ENCODE results near the gene TMEM132A.
"Not testable (repeated sequence)": the region's sequence is repeated elsewhere in the genome, so short reads cannot be mapped to it uniquely, and the experiment has no call there.

TMEM132A gene

DNA sequence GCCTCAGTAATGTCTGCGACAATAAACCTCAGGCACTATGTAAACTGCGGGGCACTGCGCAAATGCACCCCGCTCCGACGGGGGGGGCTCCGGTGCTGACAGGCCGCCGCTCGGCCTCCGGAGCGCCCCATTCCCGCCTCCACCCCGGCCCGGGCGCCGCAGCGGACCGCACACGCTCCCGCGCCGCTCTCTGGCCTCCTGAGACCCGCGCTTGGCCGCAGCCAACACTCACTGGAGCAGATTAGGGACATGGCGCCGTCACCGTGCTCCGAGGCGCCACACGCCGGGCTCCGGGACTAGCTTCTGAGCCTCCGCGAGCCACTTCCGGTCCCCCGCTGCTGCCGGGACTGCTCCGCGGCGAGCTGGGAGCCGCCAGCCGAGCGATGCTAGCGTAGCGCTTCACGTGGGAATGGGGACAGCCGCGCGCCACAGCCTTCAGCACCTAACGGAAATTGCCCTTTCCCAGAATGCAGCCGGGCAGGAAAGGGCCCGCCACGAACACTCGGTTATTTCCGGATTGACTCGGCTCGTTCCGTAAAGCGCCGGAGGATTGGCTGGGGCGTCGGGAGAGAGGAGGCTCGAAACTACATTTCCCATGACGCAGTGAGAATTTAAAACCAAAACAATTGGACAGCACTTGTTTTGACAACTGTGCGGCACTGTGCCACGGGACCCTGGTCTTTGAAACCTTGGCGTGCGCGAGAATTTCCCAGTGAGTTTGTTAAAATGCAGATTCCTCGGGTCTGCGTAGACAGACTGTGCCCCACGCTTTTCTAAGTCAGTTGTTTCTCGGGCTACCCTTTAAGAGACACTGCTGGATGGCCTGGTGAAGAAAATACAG, 17.9 kb upstream of the TMEM132A start, which contains the start of gene PRPF19:
Gene PRPF19 (minus strand): TSS at position 454 of the 841 bp plus-strand sequence. CDS start 203 bp downstream, at position 251.
- DNase-seq, result peak; percentile 94

DNA sequence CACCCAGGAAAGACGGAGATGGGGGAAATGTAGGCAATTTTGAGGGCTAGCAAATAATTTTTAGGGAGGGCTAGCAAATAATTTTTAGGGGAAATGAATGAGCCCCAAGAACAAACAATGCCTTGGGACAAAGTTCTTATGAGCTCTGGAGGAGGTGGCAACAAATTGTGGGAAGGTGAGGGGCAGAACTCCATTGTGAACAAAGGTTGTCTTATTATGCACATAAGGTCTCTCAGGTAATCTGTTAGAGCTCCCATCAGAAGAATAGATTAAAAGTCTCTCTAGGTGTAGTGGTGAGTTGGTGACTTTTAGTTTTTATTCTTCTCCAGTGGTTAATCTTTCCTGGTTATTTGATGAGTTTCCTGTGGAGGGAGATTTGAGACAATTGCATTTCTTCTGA, 15.5 kb upstream of the TMEM132A start:
- DNase-seq, result no peak

DNA sequence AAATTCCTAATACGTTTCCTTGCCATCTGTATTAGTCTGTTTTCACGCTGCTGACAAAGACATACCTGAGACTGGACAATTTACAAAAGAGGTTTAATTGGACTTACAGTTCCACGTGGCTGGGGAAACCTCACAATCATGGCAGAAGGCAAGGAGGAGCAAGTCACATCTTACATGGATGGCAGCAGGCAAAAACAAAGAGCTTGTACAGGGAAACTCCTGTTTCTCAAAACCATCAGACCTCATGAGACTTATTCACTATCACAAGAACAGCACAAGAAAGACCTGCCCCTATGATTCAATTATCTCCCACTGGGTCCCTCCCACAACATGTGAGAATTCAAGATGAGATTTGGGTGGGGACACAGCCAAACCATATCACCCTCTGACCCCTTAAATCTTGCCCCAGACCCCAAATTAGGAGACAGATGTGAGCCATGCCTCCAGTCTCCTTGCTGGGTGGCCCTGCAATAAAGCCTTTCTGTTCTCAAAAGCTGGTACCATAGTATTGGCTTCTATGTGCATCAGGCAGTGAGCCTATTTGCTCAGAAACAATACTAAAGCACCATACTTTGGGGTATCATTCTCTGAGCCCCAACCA, 14.5 kb upstream of the TMEM132A start:
- not testable (repeated sequence) for DNase-seq

DNA sequence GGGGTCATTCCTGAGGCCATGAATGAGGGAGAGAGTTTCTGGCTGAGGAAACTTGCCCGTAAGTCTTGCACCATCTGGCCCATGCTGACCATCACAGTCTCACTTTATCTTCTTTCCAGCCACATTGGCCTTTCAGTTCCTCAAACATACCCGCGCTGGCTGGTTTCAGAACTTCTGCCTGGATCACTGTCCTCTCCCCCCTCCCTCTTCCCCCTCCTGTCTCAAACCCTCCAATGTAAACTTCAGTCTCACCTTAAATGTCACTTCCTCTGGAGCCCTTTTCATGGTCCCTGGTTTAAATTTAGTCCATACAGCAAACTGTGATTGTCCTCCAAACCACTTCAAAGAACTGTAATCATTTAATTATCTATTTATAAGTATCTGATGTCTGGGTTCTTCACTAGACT, 14.0 kb upstream of the TMEM132A start:
- no peak for DNase-seq

DNA sequence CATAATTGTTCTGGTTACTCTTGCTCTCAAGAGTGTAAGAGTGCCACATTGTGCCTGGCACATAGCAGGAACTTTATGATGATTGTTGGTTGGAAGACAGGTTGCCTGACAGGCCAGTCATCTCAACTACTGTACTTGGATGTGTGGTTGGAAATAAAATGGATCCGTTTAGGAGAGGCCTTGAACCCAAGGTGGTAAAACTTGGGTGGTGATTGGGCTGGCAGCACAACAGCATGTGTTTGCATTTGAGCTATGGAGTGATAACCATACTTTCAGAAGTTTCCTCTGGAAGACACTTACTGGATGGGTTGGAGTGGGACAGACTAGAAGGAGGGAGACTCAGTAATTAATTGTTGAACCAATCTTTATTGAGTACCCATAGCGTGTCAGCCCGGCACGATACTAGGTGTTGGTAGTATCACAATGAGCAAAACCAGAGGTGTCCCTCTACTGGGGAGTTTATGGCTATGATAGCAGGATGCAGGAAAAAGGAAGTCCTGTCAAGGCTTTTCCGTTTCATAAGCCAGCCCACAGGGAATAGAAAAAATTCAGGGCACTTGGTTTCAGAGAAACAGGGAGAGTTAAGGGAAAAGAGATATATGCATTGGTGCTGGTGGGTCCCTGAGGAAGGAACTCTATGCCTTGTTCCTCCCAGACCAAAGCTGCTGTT, 13.4 kb upstream of the TMEM132A start:
- no peak for DNase-seq

DNA sequence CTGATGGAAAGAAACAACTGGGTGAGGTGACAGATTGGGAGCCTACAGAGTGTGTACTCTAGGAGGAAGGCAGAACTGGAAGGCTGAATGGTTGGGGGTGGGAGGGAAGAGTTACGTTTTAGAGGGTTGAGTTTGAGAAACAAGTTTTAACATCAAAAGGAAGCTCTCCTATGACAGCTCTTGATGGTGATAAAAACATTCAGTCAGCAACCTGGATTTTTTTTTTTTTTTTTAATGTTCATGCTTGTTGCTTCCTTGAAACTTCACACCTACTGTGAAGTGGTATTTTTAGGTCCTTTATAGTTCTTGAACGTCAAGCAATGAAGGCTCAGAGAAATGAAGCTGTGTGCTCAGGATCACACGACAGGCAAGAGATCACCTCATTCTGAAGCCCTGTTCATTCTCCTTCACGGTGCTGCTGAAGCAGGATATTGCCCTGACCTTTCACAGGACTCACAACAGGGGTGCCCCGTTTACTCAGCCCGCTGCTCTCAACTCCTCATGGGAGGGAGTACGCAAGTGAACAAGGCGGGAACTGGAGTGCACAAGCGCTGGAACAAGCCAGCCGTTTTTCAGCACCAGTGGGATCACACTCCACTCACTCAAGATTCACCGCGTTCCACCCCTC, 11.9 kb upstream of the TMEM132A start:
- no peak for DNase-seq

DNA sequence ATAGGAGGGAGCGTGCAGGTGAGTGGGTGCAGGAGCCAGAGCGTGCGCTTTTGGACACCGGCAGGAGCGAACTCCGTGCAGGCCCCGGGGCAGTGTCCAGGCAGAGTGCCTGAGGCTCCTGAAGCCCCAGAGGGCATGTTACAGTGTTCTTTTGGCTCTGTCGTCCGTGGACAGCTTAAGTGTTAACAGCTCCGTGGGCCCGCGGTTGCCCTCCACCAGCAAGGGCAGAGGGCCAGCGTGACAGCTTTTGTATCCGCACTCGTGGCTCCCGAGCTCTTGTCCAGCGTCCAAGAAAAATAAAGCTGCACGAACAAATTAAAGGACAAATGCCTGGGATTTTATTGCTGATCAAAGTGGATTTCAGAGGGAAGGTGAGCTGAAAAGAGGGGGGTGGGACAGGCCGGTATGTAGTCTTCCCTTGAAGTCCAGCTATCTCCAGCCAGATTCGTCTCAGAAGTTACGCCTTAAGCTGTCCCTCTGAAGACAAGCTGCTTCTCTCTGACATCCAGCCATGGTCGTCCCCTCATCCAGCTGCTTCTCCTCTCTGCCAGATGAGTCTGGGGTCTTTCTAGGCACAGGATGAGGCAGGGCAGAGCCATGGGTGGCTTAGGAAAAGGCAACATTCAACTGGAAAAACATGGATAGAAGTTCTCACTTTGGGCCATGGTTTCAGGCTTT, 11.3 kb upstream of the TMEM132A start:
- DNase-seq, result no peak

DNA sequence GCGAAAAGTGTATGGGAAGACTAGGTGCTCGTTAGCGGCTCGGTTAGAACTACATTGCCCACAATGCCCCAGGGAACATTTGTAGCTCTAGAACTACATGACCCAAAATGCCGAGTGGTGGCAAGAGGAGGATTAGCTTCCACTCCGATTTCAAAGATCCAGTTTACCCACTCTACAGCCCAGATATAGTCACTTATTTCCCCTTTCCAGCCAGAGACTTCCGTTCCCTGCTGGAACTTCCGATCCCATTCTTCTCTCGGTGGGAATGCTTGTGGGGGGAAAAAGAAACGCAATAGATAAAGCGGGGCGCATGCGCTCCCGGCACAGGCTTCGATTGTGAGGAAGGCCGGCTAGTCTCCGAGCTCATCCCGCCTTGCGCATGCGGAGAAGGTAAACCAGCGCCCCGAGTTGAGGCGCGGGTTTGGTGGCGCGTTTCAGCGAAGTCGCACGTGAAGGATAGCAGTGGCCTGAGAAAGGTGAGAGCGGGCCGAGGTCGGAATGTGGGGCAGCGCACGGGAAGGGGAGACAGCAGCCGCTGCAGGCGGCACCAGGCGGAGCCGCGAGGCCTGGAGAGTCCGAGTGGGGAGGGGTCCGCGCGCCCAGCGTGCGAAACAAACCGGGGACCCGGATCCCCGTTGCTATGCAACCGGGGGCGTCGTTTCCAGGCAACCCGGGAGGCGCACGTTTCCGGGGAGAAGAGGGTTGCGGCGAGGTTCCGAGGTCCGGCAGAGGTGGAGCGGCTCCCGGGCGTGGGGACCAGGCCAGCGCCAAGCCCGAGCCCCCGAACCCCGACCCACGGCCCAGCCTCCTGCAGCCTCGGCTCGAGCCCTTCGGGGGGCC, 10.2 kb upstream of the TMEM132A start, which contains the start of gene TMEM109:
Gene TMEM109 (plus strand): TSS at position 366 of the 840 bp plus-strand sequence. CDS start 5,536 bp downstream, outside the sequence.
- peak; percentile 82 for DNase-seq

DNA sequence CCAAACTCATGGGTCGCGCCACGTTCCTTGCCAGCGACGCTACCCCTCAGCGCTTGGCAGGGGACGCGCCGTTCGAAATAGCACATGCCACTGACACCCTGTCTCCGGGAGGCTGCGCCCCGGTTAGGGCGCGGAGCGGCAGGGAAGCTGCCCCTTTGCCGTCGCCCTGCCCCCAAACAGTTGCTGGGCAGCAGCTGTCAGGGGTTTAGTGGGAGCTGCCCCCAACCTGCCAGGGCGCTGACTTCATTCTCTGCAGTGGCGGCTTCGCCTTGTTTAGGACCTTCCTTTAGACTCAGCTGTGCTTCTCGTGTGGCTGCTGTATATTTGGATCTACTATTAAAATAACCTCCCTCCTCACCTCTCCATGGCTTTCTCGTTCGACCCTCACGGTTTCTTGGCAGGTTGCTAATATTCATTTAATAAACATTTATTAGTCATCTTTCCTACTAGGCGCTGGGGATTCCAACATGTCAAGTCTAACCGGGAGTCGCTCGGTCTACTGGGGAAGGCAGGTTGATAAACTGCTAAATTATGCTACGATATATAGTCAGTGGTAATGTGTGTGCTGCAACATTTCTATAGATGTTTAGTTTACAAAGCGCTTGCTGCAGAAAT, 9.5 kb upstream of the TMEM132A start:
- no peak for DNase-seq

DNA sequence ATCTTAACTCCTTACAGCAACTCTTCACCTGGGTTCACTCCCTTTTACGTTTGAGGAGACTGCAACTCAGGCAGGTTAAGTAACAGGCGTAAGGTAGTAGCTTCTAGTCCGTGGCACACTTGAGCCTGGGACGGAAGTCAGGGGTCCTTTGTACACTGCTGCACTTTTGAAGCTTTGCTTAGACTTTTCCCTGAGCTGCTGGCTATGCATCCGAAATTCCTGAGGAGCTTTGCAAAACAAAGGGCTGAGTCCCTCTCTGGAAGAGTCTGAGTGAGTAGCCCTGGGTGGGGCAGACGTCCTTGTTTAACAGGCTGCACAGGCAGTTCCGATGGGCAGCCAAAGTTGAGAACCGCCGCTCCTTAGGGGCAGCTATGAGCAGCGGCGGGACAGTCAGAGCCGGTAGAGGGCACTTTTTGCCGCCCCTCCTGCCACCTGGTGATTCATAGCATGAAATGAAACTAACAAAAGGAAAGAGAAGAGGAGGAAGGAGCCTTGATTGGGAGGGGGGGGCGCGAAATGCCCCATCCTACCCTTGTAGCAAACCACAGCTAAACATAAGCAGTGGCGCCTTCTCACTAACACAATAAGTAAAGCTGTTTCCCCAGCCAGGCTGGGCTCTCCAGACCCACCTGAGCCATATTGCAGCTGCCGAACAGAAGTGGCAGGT, 8.9 kb upstream of the TMEM132A start:
- DNase-seq, result peak; percentile 13

DNA sequence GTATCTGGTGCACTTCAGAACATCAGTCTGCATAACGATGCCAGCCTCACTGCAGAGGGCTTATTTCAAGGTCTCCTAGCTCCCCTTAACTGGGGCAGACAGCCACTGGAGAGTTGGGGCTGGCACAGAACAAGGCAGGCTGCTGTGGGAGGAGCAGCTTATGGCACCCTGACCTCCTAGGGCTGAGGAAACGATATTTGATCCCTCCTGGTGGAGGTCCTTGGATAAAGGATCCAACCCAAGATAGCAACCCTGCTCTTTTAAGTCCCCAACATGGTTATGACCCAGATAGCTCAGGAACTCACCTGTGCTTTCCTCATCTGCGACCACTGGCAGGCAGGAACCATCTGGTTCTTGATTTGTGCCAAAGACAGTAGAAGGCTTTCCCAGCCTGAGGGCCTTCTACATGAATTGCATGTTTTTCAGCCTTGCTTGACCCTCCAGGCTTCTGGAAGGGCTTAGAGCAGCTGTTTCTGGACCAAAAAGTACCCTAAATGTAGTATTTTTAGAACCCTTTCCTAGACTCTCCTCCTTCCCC, 7.5 kb upstream of the TMEM132A start:
- DNase-seq, result no peak

DNA sequence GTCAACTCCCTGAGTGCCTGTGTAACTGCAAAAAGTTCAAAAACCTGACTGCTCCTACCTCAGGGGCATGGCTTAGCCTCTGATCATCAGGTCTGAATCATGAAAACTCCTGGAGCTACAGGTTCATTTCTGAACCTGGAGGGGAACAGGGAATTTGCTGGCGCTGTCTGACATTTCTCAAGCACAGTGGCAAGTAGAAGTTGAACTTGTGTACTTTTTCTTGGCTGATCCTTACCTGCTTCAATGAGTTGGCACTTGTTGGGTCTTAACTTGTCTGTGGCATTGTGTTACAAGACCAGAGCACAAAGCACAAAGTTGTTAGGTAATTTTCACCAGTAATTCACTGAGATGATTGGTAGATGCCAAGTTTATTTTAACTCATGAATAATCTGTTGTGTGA, 7.0 kb upstream of the TMEM132A start:
- no peak for DNase-seq

DNA sequence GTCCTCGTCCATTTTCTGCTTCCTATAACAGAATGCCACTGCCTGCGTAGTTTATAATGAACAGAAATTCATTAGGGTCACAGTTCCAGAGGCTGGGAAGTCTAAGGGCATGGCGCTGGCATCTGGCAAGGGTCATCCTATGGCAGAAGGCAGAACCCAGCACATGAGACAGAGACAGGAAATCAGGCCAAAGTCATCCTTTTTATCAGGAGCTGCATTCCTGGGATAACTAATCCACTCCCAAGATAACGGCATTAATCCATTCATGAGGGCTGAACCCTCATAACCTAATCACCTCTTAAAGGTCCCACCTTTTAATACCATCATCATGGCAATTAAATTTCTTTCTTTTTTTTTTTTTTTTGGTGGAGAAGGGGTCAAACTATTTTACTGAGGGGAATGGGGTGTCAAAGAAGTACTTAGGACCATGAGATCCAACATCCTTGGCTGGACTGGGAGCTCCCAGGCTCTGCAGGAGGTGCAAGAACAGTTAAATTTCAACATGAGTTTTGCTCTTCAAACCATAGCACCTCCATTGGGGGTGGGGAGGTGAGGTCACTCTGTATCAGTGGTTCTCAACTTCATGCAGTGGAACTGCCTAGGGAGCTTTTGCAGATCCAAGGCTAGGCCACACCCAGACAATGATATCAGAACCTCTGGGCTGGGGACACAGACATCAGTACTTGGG, 5.9 kb upstream of the TMEM132A start:
- DNase-seq, result no peak

DNA sequence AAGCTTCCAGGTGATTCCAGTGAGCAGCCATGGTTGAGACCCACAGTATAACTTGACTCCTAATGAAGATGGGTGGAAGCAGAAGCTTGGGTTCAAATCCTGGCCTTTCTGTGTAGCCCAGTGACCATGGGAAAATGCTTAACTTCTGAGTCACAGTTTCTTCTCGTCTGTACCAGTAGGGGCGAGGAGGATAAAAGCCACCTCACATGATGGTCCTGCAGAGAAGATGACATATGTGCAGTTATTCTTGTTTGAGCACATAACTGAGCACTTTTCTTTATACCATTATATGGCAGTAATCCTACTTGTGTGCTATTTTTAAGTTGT, 5.4 kb upstream of the TMEM132A start:
- DNase-seq, result no peak

DNA sequence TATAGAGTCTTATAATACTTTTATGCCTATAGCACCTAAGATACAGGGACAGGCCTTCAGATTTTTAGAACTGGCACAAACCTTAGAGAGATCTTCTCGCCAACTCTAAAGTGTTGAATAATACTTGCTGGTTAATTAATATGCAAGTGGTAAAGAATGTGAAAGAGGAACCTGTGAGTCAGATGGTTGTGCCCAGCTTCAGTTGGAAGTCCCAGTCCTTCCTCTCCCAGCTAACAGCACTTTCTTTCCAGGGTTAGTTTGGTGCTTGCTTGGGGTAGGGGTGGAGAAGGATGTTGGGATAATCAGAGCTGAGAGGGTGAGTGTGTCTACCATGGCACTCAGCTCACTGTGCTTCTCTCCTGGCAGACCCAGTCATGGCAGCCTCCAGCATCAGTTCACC, 4.9 kb upstream of the TMEM132A start:
- DNase-seq, result no peak

DNA sequence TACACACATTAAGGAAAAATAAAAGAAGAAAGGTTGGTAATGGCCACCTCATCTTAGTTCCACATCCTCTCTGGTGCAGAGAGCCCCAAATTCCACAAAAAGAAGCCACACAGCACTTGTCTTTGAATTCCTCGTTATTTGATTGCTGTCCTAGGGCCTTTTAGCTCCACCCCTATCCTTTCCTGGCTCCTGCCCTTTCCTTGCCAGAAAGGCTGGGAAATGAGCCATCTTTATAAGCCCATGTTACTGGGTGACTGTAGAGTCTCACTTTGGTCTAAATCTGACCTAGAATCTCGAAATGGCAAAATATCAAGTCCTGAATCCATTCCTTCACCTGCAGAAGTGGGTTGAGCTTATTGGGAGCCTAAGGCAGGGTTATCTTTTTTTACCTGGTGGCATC, 4.3 kb upstream of the TMEM132A start:
- no peak for DNase-seq

DNA sequence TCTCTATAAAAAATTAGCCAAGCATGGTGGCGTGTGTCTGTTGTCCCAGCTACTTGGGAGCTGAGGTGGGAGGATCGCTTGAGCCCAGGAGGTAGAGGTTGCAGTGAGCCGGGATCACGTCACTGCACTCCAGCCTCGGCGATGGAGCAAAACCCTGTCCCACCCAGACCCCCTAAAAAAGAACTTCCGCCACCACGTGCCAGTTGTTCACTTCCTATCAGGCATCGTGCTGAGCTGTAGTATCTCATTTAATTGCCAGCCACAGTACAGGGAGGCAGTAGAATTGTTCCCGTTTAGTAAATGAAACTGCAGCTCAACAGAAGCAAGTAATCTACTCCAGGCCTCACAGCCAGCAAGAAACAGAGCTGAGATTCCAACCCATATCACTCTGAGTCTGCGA, 3.0 kb upstream of the TMEM132A start:
- no peak for DNase-seq

DNA sequence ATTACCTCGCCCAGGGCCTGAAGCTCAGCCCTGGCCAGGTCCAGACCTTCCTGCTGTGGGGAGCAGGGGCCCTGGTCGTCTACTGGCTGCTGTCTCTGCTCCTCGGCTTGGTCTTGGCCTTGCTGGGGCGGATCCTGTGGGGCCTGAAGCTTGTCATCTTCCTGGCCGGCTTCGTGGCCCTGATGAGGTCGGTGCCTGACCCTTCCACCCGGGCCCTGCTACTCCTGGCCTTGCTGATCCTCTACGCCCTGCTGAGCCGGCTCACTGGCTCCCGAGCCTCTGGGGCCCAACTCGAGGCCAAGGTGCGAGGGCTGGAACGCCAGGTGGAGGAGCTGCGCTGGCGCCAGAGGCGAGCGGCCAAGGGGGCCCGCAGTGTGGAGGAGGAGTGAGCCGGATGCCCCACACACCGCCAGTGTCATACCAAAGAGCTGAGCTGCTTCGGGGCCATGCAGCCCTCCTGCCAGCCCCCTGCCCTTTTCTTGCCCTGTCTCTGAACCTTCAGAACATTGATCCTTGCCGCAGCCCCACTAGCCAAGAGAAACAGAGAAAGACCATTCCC, 2.4 kb upstream of the TMEM132A start:
- no peak for DNase-seq

DNA sequence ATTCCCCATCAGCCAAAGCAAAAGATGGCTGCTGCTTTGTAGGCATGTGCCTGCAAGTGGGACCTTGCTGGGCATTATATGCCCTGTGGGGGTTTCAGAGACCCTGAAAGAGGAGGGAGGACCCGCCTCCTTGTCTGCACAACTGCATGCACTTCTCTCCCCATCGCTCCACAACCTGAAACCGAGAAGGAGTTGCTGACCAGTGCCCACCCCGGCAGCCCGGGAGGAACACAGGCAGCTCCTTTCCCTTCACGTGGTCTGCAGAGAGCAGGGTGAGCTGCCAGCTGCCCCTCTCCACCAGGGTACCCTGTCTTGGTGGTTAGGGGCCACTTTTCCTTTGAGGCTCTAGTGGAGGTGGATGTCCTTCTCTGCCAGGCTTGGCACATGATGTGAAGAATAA, 1.4 kb upstream of the TMEM132A start:
- no peak for DNase-seq

DNA sequence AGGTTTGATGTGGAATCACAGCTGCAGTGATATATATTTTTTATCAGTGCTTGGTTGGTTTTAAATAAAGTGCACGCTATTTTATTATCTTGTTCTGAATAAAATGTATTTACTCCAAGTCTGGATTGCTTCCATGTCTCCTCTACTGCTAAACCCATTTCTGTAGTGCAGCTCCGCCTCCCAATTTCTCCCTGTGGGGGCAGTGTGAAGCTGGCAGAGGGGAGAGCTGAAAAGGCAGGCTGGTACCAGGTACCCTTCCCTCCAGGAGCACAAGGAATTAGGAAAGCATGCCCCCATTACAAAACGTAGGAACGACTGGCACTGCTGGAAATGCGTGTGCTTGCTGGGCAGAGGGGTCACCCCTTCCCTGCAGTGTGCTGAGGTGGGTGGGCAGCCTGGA, 934 bp upstream of the TMEM132A start:
- no peak for DNase-seq

All from GDM1 (cell line).